Stimulated activated effector memory CD8-positive, alpha-beta T cell treated with anti-CD3 and anti-CD28 coated beads, Interleukin-12 subunit alpha, Interleukin-12 subunit beta, amount 100 ng/mL, for 72 hours (primary cell): ENCODE data around the gene KIF26A.
"Not testable (repeated sequence)": the region's sequence is repeated elsewhere in the genome, so short reads cannot be mapped to it uniquely, and the experiment has no call there.

ENCODE experiments used
- ATAC-seq: fragments of 150-1000 bp; cut with Tn5 transposase; 2 replicates; pipeline ENCODE4 v1.10.0; 2021
- DNase-seq, 2 donors: peaks; one replicate each; pipeline ENCODE4 v3.0.0; 2021 to 2022; ENCODE audit warnings: low spot score in 2 of 2
- H3K27ac Mint-ChIP-seq: one replicate; pipeline ENCODE4 v1.8.0; 2022; ENCODE audit warnings: mild to moderate bottlenecking, mixed read lengths
- H3K36me3 Mint-ChIP-seq: one replicate; pipeline ENCODE4 v1.8.0; 2022; ENCODE audit warnings: mild to moderate bottlenecking, mixed read lengths
- H3K4me1 Mint-ChIP-seq: one replicate; pipeline ENCODE4 v1.8.0; 2022; ENCODE audit warnings: mixed read lengths
- H3K4me3 Mint-ChIP-seq: one replicate; pipeline ENCODE4 v1.8.0; 2022; ENCODE audit warnings: mild to moderate bottlenecking, mixed read lengths
- H3K9me3 Mint-ChIP-seq: one replicate; pipeline ENCODE4 v1.8.0; 2022; ENCODE audit warnings: mixed read lengths

KIF26A gene

DNA sequence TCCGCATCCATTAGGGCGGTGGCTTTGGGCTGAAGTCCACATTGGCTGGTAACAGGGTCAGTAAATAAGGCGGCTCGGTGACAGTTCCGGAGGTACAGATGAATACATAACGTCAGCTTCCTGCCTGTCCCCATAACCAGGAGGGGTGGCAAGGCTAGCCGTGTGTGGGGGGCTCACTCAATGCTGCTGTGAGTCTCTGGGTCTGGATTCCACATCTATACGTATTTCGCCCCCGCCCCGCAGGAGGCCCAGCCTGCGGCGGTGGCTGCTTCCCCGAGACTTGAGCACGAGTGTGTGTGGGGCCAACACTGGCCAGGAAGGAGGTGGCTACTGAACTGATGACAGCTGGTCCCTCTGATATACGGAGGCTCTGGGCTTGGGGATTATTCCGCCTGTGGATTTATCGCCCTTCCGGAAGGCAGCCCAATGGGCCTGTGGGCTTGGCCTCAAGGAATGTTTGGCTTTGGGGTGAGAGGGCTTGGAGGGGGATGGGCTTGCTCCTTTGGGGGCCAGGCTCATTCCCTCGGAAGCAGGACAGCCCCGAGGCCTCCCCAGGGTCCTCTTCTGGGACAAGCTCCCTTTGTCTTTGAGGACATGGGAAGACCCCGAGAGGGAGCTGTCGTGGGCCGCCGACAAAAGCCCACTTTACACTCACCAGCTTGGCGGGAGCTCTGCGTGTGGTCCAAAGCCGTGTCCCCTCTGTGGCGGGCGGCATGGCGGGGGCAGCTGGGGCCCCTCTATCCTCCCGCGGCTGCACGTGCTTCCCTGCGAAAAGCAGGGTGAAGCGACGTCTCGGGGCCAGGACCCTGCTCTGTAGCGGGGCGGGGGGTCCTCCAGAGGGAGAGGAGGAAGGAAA lies 82.1 kb downstream of the KIF26A start:
- DNase-seq (no peak), ATAC-seq (no peak)
- H3K4me3 Mint-ChIP-seq = no peak overlapping the region
- no peaks in the 10 kb centered on the region for H3K36me3 Mint-ChIP-seq
- H3K27ac Mint-ChIP-seq = no peak overlapping the region
- H3K4me1 Mint-ChIP-seq = peaks cover 9% of the 10 kb centered on the region
- no peaks in the 10 kb centered on the region for H3K9me3 Mint-ChIP-seq

DNA sequence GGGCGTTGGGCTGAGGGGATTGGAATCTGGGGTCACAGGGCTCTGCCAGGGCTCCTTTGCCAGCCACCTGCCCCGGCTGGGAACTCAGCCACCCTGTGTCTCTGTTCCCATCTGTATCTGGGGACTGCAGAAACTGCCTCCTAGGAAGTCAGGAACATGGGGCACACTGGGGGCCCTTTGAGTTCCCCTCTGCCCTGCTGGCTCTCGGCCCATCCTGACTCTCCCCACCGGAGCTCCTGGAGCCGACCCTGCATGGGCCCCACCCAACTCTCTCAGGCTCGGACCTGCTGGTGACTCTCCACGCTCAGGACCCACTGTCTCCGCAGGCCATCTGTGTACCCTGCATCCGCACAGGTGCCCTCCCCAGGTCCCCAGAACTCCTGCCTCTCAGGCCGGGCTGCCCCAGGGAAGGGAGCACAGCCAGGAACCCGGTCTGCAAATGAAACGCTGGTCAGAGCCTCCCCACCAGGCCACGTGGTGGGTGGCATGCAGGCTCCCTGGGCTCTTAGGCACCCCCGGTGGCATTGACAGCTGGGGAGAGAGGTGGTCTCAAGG lies 82.8 kb downstream of the KIF26A start:
- H3K4me1 Mint-ChIP-seq = peaks cover 9% of the 10 kb centered on the region
- no peak overlapping the region for H3K4me3 Mint-ChIP-seq
- no peak overlapping the region for H3K27ac Mint-ChIP-seq
- H3K9me3 Mint-ChIP-seq = no peaks in the 10 kb centered on the region
- no peak for DNase-seq
- no peak for ATAC-seq
- no peaks in the 10 kb centered on the region for H3K36me3 Mint-ChIP-seq

DNA sequence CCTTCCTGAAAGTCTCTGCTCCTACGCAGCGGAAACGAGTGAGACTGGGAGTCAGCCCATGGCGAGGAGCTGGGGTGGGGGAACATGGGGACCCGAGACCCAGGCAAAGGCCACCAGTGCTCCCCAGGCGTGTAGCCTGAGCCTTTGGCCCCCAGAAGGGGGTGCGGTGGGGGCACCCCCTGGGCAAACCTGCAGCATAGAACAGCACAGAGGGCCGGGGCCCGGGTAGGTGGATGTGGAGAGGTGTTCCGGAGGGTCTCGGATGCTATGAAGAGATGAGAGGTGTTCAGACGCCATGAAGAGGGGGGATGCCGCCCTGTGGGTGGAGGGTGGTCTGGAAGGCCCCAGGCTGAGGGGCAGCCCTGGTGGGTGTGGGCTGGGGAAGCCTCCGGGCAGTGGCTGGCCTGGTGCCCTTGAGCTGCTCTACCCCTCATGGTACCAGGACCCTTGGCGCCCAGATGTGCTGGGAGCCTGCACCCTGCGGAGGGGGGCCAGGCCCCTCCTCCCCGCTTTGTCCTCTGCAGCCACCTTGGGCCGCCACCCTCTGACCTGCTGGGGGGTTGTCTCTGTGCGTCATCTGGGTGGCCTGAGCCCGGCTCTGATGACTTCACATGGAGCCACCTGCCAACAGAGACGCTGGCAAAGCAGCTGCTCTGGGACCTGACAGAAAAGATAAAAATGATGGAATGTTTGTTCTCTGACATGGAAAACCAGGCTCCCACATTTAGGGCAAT lies 83.4 kb downstream of the KIF26A start:
- Mint-ChIP-seq H3K27ac (no peak overlapping the region), H3K36me3 (no peaks in the 10 kb centered on the region), H3K4me3 (no peak overlapping the region), H3K9me3 (no peaks in the 10 kb centered on the region), H3K4me1 (peaks cover 9% of the 10 kb centered on the region)
- DNase-seq (no peak), ATAC-seq (no peak)

DNA sequence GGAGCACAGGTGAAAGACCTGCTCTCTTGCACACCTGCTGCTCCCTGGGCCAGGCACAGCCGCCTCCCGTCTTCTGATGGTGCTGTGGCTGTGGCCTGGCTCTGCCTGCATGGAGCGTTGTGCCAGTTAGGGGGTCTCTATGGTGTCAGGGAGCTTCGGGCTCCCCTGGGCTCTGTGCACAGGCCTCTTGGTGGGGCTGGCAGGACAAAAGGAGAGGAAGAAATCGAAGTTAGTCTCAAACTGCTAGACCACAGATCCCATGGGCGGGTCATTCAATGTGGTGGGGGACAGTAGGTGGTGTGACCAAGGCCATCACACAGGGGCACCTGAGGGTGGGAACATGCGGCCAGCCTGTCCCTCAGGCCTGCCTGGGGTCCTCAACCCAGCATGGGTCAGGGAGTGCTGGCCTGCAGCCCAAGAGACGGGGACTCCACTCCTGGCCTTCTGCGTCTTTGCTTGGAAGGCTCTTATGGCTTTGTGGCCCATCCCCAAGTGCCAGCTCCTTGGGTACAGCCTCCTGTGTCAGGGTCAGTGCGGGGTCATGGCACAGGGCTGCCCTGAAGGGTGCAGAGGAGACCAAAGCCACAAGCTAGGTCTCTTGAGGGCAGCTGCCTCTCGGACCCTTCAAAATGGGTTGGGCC lies 84.1 kb downstream of the KIF26A start:
- H3K4me1 Mint-ChIP-seq = peaks cover 10% of the 10 kb centered on the region
- no peaks in the 10 kb centered on the region for H3K36me3 Mint-ChIP-seq
- ATAC-seq = no peak
- no peak overlapping the region for H3K27ac Mint-ChIP-seq
- no peak overlapping the region for H3K4me3 Mint-ChIP-seq
- DNase-seq = no peak
- H3K9me3 Mint-ChIP-seq = no peaks in the 10 kb centered on the region

DNA sequence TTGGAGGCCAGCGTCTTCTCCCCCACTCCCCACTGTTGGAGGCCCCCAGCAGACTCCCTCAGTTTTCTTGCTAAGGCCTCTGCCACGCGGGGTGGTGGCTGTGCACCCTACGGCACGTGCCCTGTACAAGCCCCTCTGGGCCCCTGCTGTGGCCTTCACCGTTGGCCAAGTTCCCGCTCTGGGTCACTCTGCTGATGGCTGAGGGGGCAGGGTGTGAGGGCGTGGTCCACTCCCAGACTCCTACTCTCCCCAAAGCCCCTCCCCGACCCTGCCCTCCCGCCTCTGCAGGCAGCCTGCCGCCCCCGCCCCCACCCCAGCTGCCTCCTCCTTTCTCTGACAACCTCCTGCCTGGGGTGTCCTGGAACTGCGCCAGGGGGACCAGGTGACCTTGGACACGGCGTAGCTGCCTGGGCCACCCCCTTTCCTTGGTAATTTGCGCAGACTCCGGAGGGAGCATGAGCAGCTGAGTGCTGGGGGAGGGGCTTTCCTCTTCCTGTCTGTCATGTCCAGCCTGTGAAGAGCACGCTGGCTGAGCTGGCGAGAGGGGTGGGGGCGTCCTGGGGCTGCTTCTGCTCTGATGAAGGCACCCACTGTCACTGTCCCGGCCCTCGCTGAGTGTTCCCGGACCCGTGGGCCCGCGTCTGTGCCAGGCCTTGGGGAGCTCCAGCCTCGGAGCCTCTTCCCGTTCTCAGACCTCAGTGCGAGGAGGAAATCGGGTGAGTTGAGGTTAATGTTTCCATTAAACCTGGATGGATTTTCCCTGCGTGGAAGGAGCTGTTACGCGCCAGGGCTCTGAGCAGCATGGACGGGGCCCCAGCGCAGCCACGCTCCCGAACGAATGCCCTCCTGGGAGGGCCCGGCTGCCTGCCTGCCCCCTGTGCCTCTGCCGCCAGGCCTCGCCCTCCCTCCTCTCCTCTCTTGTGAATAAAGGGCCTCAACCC lies 85.0 kb downstream of the KIF26A start:
- H3K36me3 Mint-ChIP-seq = no peaks in the 10 kb centered on the region
- H3K9me3 Mint-ChIP-seq = no peaks in the 10 kb centered on the region
- no peak overlapping the region for H3K4me3 Mint-ChIP-seq
- H3K4me1 Mint-ChIP-seq = peaks cover 18% of the 10 kb centered on the region
- ATAC-seq (no peak), DNase-seq (no peak)
- H3K27ac Mint-ChIP-seq = no peak overlapping the region

DNA sequence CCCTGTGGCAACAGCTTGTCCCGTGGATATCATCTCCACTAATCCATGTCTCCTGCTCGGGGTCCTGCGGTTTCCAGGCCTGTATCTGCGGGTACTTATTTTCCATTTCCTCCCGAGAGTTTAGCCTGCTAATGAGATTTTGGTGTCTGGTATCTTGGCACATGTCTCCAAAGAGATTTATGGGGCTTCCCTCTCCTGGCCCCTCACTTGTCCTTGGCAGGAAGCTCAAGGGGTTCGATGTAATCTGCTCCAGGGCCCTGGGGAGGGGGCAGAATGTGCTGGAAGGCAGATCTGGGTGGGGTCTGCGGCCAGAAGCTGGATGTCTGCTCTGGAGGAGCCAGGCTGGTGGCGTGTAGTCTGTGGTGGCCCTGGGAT lies 85.7 kb downstream of the KIF26A start:
- no peak for DNase-seq
- no peak overlapping the region for H3K4me3 Mint-ChIP-seq
- H3K9me3 Mint-ChIP-seq = no peaks in the 10 kb centered on the region
- ATAC-seq = no peak
- peak overlapping the region; percentile 89 for H3K27ac Mint-ChIP-seq
- H3K36me3 Mint-ChIP-seq = no peaks in the 10 kb centered on the region
- peaks cover 18% of the 10 kb centered on the region for H3K4me1 Mint-ChIP-seq

DNA sequence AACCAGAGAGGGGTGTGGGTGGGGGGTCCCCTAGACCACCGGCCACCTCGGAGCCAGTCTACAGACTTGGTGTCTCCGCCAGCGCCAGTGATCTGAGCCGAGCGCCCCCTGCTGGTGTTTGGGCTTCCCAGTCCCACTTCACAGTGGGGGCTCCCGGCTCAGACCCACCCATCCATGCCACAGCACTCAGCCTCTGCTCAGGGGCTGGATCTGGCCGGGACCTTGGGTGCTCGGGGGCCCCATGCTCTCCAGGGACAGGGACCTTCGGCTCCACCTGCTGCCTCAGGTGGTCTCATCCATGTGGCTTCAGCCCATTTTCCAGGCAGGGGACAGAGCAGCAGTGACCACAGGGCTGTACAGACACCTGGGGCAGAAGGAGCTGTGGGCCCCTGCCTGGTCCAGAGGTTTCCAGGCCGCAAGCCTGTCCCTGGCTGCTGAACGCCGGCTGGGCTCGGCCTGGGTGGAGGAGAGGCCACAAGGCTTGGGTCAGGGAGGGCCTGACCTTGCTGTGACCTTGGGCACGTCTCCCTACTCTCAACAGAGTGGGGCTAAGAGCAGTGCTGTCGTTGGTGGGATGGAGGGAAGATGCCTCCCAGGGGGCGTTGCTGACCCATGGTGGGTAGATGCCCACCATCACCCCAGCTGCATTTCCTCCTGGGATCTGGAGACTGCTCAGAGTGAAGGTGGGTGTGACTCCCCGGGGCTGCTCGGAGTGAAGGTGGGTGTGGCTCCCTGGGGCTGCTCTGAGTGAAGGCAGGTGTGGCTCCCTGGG lies 86.3 kb downstream of the KIF26A start:
- ATAC-seq = no peak
- no peaks in the 10 kb centered on the region for H3K36me3 Mint-ChIP-seq
- H3K27ac Mint-ChIP-seq = peak overlapping the region; percentile 89
- H3K4me1 Mint-ChIP-seq = peaks cover 18% of the 10 kb centered on the region
- no peak overlapping the region for H3K4me3 Mint-ChIP-seq
- H3K9me3 Mint-ChIP-seq = no peaks in the 10 kb centered on the region
- DNase-seq = peak; percentile 21 to 67

DNA sequence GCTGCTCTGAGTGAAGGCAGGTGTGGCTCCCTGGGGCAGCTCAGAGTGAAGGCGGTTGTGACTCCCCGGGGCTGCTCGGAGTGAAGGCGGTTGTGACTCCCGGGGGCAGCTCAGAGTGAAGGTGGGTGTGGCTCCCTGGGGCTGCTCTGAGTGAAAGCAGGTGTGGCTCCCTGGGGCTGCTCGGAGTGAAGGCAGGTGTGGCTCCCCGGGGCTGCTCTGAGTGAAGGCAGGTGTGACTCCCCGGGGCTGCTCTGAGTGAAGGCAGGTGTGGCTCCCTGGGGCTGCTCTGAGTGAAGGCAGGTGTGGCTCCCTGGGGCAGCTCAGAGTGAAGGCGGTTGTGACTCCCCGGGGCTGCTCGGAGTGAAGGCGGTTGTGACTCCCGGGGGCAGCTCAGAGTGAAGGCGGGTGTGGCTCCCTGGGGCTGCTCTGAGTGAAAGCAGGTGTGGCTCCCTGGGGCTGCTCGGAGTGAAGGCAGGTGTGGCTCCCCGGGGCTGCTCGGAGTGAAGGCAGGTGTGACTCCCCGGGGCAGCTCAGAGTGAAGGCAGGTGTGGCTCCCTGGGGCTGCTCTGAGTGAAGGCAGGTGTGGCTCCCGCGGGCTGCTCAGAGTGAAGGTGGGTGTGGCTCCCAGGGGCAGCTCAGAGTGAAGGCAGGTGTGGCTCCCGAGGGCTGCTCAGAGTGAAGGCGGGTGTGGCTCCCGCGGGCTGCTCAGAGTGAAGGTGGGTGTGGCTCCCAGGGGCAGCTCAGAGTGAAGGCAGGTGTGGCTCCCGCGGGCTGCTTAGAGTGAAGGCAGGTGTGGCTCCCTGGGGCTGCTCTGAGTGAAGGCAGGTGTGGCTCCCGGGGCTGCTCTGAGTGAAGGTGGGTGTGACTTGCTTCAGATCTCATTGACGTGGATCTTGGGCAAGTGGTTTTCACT lies 87.1 kb downstream of the KIF26A start:
- not testable (repeated sequence) for ATAC-seq, H3K9me3 Mint-ChIP-seq, H3K4me3 Mint-ChIP-seq, H3K36me3 Mint-ChIP-seq, DNase-seq
- Mint-ChIP-seq H3K4me1 (peaks cover 18% of the 10 kb centered on the region), H3K27ac (peak overlapping the region; percentile 89)

DNA sequence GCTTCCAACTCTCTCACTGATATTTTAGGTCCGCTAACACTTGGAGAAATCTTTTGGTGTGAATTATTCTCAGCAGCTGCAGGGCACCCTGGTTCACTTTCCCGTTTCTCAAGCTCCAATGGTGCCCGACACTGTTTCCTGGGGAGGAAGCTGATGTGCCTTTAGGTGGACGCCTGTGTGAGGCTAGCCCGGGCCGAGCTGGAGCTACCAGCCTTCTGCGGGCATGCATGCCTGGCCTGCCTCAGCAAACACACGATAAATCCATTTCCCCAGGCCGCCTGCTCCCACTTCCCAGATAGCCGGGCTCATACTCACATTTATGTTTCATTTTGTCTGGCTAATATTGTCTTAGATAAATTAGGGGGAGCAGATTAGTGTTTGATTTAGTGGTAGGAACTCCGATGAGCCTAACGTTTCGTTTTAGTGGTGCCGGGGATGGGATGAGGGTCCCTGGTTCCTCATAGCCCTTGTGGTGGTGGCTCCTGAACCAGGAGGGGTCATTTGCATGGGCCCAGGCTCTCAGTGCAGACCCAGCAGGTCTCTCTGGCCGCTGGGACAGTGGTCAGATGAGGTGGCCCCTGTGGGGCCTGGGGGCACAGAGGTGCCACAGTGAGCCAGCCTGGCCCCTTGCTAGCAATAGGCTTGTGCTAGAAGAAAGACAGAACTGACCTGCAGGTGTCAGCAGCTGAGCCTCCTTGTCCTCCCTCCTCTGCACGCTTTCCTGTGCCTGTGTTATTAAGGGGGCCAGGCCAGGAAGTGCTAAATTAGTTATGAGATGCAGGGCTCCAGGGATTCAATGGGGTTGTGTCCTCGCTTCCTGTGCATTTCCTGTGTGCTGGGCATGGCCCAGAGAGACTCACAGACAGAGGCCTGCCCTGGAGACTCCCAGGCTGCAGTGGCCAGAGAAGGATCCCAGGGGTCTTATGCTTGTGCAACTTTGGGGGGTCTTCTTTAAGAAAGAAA lies 88.3 kb downstream of the KIF26A start:
- ATAC-seq = no peak
- DNase-seq = no peak
- no peaks in the 10 kb centered on the region for H3K9me3 Mint-ChIP-seq
- peaks cover 18% of the 10 kb centered on the region for H3K4me1 Mint-ChIP-seq
- H3K36me3 Mint-ChIP-seq = no peaks in the 10 kb centered on the region
- no peak overlapping the region for H3K27ac Mint-ChIP-seq
- H3K4me3 Mint-ChIP-seq = no peak overlapping the region

DNA sequence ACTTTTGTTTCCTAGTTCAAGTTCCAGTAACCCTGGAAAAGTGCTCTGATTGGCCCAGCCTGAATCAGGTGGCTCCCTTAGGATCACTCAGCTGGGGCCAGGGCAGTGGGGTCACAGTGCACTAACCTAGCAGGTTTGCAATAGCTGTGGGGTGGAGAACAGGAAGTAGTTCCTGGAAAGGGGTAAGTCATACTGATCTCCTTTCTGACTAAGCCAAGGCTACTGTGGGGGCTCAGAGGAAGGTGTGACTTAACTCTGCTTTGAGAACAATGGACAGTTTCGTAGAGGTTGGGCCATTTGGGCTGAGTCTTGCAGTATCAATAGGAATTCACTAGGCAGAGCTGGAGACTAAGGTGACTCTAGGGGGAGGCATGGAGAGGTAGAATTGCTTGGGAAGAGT lies 89.4 kb downstream of the KIF26A start:
- Mint-ChIP-seq H3K4me1 (peaks cover 18% of the 10 kb centered on the region), H3K36me3 (no peaks in the 10 kb centered on the region), H3K9me3 (no peaks in the 10 kb centered on the region), H3K4me3 (peak overlapping the region; percentile 16), H3K27ac (peak overlapping the region; percentile 73)
- DNase-seq (peak; percentile 25 to 73), ATAC-seq (peak; percentile 98)

DNA sequence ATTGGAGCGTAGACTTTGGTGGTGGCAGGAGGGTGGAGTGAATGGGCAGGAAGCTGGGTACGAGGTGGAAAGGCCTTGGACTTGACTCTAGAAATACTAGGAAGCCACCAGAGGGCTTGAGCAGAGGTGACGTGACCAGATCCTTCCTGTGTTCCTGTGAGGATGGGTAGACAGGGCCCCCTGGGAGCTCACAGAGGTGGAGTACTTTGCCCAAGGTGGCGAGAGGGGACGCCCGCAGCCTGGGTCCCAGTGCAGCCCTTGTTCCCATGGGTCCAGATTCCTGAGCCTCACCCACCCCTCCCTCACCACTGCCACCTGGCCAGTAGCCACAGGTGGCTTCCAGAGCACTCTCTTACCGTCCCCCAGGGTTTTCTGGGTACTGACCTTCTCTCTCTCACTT lies 89.8 kb downstream of the KIF26A start:
- H3K27ac Mint-ChIP-seq = peak overlapping the region; percentile 73

DNA sequence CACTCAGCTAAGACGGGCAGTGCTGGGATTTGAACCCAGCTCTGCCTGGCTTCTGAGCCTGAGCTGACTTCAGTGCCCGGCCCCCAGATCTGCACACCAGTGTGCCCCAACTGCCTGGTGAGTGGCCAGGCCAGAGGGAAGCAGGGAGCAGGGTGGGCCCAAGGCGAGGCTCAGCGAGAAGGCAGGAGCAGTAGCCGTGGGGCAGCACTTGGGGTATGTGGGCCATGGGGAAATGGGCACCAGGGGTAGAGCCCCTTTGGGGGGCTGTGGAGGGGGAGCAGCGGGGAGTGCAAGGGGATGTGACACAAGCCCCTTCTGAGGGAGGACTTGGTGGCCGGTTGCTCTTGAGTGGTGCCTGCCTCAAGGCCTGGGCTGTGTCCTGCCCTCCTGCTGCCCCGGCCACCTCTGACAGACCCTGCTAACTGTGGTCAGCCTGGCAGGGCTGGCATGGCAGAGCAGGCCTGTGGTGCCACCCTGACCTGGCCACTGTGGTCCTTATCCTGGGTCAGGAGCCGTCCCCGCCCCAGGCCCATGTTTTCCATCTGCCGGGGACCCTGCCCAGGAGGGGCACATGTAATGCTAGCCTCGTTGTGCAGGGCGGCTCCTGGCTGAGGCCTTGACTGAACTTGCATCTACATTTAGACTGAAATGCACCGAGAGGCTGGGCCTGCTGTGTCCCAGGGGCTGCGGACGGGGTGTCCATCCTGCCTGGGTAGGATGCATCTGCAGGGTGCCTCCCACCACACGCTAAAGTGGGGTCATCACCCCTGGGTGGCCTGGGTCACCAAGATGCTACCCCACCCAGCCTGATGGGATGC lies 90.5 kb downstream of the KIF26A start:
- ATAC-seq (no peak), DNase-seq (no peak)
- peaks cover 5% of the 10 kb centered on the region for H3K9me3 Mint-ChIP-seq
- no peak overlapping the region for H3K4me3 Mint-ChIP-seq
- peaks cover 18% of the 10 kb centered on the region for H3K4me1 Mint-ChIP-seq
- H3K36me3 Mint-ChIP-seq = no peaks in the 10 kb centered on the region
- peak overlapping the region; percentile 73 for H3K27ac Mint-ChIP-seq

More for the DNA sequence above, 89.8 kb downstream of the KIF26A start:
- peak; percentile 2 for ATAC-seq
- Mint-ChIP-seq H3K4me3 (peak overlapping the region; percentile 16), H3K9me3 (no peaks in the 10 kb centered on the region), H3K36me3 (no peaks in the 10 kb centered on the region), H3K4me1 (peaks cover 18% of the 10 kb centered on the region)
- DNase-seq = no peak
